Progenitor cell of endocrine pancreas (in vitro differentiated cells): ENCODE data around the gene METTL26. TPM values are rescaled to one million over a fixed set of nuclear protein-coding genes. Genes with fewer than 3 reads are reported as not detected.

ENCODE experiments used
- DNase-seq: peaks from one replicate; pipeline ENCODE4 v3.0.0; 2021; ENCODE audit warnings: low spot score; ENCODE audit not compliant: unreplicated experiment
- H3K27ac Mint-ChIP-seq: 2 replicates; pipeline ENCODE4 v1.8.0; 2021; ENCODE audit warnings: mild to moderate bottlenecking, moderate library complexity, mixed read lengths
- H3K27me3 Mint-ChIP-seq: 2 replicates; pipeline ENCODE4 v1.8.0; 2021; ENCODE audit warnings: mixed read lengths
- H3K36me3 Mint-ChIP-seq: 2 replicates; pipeline ENCODE4 v1.8.0; 2022; ENCODE audit warnings: mixed read lengths; ENCODE audit not compliant: insufficient read depth
- H3K4me1 Mint-ChIP-seq: 2 replicates; pipeline ENCODE4 v1.8.0; 2021; ENCODE audit warnings: low read depth, mixed read lengths
- H3K4me3 Mint-ChIP-seq: 2 replicates; pipeline ENCODE4 v1.8.0; 2021; ENCODE audit warnings: low read depth, mild to moderate bottlenecking, moderate library complexity, mixed read lengths
- H3K9me3 Mint-ChIP-seq: 2 replicates; pipeline ENCODE4 v1.8.0; 2021; ENCODE audit warnings: low read depth, mixed read lengths
- CTCF ChIP-seq: fragments of 200-600 bp; sonication (generic); IDR thresholded peaks from one replicate; pipeline ENCODE4 v1.5.0; 2021; ENCODE audit warnings: antibody characterized with exemption, mild to moderate bottlenecking; ENCODE audit not compliant: unreplicated experiment
- total RNA-seq: library from RNA; stranded (reverse); gene quantifications from 2 replicates; pipeline ENCODE4 v1.2.1, GENCODE V29; 2021

The METTL26 gene
- total RNA-seq, 1 donor from 2014 or later = 64.0 TPM

GRCh38 chr16:595094-595528 is 41.0 kb downstream of the METTL26 start:
- Mint-ChIP-seq H3K27me3 (no peaks in the 10 kb centered on the region), H3K4me1 (peaks cover 18% of the 10 kb centered on the region), H3K36me3 (peaks cover 9% of the 10 kb centered on the region), H3K4me3 (no peak overlapping the region), H3K27ac (no peak overlapping the region), H3K9me3 (no peaks in the 10 kb centered on the region)
- DNase-seq = no peak
- TF ChIP-seq CTCF = no peak

DNA sequence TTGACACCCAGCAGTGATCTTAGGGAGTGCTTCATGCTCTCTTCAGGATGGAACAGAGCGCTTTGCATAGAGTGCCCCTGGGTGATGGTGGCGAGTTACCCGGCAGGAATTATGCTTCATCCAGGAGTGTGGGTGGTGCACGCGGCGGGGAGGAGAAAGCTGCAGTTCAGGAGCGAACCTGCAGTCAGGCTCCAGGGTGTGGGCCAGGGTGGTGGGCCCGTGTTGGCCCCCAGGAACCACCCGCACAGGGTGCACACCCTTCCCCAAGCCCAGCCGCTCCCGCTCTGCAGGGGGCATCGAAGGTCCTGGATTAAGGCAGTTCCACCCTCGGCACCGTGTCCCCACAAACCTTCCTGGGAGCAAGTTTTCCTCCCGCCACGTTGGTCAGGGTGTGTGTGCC is 42.3 kb downstream of the METTL26 start:
- Mint-ChIP-seq H3K9me3 (no peaks in the 10 kb centered on the region), H3K4me3 (peak overlapping the region; percentile 40), H3K27ac (peak overlapping the region; percentile 89), H3K27me3 (no peaks in the 10 kb centered on the region), H3K36me3 (peaks cover 7% of the 10 kb centered on the region), H3K4me1 (peaks cover 18% of the 10 kb centered on the region)
- no peak for TF ChIP-seq CTCF
- no peak for DNase-seq

DNA sequence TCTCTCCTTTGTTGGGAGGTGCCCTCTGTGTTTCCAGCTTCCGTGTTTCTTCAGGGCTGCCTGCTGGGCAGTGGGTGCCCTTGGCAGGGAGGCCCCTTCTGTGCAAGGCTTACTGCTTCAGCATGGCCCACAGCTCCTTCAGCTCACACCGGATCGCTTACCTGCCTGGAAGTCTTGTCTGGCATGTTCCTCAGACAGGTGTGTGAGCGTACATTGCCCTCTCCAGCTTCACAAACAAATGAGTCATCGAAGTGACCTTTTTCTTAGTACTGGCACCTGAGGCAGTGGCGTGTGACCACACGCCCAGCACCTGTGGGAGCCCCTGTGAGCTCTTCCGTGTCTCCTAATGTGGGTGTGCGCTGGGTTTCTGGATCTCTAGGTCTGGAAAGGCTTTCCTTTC is 42.7 kb downstream of the METTL26 start:
- peak overlapping the region; percentile 89 for H3K27ac Mint-ChIP-seq
- no peak for TF ChIP-seq CTCF
- H3K36me3 Mint-ChIP-seq = peaks cover 7% of the 10 kb centered on the region
- no peaks in the 10 kb centered on the region for H3K27me3 Mint-ChIP-seq
- H3K4me3 Mint-ChIP-seq = peak overlapping the region; percentile 40
- H3K4me1 Mint-ChIP-seq = peaks cover 19% of the 10 kb centered on the region
- no peak for DNase-seq
- no peaks in the 10 kb centered on the region for H3K9me3 Mint-ChIP-seq

DNA sequence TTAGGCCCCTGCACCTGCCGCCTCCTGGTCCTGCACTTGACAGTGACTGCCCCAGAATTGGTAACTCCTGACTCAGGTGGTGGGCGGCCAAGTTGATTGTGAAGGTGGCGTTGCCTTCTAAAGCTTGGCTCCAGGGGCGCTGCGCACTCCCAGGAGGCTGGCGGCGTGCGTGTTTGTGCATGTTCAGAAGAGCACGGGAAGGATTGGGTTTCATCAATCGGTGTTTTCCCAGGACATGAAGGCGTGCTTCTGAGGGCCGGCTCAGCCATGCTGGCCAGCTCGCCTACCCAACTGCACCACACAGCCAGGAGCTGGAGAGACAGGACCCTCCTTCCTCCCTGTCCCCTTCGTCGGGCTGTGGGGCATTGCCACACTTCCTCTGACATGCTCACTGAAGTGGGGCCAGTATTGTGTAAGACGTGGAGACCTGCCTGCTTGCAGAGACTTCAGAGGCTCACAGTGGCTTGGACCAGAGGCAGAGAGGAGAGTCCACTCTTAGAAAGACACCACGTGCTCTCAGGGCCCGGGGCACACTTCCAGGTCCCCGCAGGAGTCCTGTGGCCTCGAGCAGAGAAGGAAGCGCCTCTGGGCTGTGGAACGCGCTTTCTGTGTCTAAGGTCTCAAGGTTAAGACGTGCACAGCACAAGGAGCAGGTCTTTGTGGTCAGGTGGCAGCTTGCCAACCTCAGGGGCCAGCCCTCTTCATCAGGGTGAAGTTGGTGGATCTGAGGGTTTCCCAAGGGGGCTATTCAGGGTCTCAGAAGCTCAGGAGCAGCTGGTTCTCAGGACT is 43.4 kb downstream of the METTL26 start:
- Mint-ChIP-seq H3K4me1 (peaks cover 20% of the 10 kb centered on the region), H3K36me3 (peaks cover 7% of the 10 kb centered on the region), H3K27ac (no peak overlapping the region), H3K4me3 (no peak overlapping the region), H3K27me3 (no peaks in the 10 kb centered on the region), H3K9me3 (no peaks in the 10 kb centered on the region)
- no peak for TF ChIP-seq CTCF
- no peak for DNase-seq

DNA sequence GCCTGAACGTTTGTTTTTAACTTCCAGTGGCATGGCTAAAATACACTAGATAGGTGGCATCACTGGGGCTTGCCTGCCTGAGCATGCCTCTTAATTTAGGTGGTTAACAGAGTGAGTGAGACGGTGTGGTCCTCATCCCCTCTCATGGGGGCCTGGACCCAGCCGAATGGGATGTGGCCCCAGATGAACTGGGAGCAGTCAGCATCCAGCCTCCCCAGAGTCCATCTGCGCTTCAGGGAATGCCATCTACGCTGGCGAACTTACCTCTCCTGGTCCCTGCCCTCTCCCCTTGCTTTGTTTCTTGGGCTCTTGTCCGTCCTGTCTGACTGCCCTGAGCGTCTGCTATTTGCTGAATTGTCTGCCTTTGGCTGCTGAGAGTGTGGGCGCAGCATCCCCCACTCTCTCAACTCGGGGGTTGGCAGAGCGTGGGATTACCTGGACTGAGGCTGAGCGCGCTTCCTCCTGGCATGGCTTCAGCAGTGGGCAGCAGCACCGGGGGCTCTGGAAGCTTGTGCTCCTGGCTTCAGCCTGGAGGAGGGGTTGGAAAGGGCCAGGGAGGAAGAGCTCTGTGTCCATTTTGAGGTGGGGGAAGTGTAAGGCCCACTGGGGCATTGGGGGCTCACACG is 44.1 kb downstream of the METTL26 start:
- Mint-ChIP-seq H3K4me3 (peak overlapping the region; percentile 80), H3K9me3 (no peaks in the 10 kb centered on the region), H3K4me1 (peaks cover 23% of the 10 kb centered on the region), H3K36me3 (peaks cover 7% of the 10 kb centered on the region), H3K27ac (no peak overlapping the region), H3K27me3 (no peaks in the 10 kb centered on the region)
- no peak for TF ChIP-seq CTCF
- no peak for DNase-seq
